Measurements from ENCODE around the gene RPTOR. TPM values are rescaled to one million over a fixed set of nuclear protein-coding genes. Genes with fewer than 3 reads are reported as not detected.

Gene RPTOR
- total RNA-seq, 1 experiment from 2014 or later, result 25.1 TPM

DNA sequence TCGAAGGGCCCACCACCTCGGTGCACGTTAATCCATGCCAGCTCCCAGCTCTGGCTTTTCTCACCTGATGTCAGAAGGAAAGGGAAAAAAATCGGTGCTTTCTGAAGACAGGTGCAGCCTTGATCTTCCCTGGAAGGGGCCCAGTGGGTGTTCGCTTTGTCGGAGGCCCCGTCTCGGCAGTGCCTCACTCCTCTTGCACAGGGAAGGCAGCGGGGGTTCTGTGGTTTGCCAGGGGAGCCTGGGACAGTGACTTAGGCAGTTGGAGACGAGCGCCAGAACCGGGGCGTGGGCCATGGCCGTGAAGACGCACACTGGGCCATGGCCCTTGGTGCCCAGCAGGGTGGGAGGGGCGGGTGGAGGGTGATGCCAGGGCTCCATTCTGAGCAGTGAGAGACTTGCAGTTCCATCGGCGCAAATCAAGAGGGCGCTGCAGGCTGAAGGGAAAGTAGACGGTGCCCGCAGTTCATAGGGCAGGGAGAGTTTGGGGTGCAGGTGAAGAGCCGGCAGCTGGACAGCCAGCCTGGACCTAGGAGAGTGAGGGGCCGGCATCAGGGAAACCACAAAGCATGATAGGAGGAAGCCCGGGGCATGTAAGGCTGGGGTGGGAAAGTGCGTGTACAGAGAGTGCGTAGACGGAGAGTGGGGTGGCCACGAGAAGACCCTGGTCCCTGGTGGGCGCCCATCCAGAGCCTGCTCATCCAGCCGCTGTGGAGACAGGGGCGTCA, 345.7 kb downstream of the RPTOR start:
- no peak overlapping the region for H3K27ac ChIP-seq (ENCODE audit: insufficient read length, low read depth, low read length)
- H3K27me3 ChIP-seq (ENCODE audit: insufficient read depth, low read length), result no peaks in the 10 kb centered on the region
- no peak overlapping the region for H2BK15ac ChIP-seq (ENCODE audit: low read depth, low read length)

More for the DNA sequence above, 345.7 kb downstream of the RPTOR start:
- H3K9me3 ChIP-seq (ENCODE audit: control insufficient read depth, low read depth, low read length), result no peaks in the 10 kb centered on the region
- DNase-seq, result no peak
- H3K4me1 Mint-ChIP-seq, result no peaks in the 10 kb centered on the region; a peak in 1 of 4 replicates
- H3K18ac ChIP-seq (ENCODE audit: insufficient read length, low read depth, low read length), result no peak overlapping the region
- no peak overlapping the region for H3K4ac ChIP-seq (ENCODE audit: low read depth, low read length)
- H3K79me2 ChIP-seq (ENCODE audit: insufficient read depth, low read length), result no peaks in the 10 kb centered on the region
- H3K9me3 Mint-ChIP-seq, result no peaks in the 10 kb centered on the region
- no peak overlapping the region for H2BK20ac ChIP-seq (ENCODE audit: low read depth, low read length, poor library complexity, severe bottlenecking)
- H2AK5ac ChIP-seq (ENCODE audit: insufficient read length, low read length), result no peak overlapping the region
- H3K79me1 ChIP-seq (ENCODE audit: insufficient read depth, low read depth, low read length, poor library complexity, severe bottlenecking), result no peaks in the 10 kb centered on the region
- H3K14ac ChIP-seq (ENCODE audit: insufficient read depth, low read length), result peak overlapping the region; percentile 16; the same call in 1 of the 2 replicates
- H3T11ph ChIP-seq (ENCODE audit: low read length), result no peak overlapping the region
- no peak overlapping the region for H2BK12ac ChIP-seq (ENCODE audit: insufficient read length, low read depth, low read length)
- H4K91ac ChIP-seq (ENCODE audit: insufficient read length, low read depth, low read length), result no peak overlapping the region
- H3K56ac ChIP-seq (ENCODE audit: insufficient read length, low read depth, low read length), result no peak overlapping the region
- H3K23me2 ChIP-seq (ENCODE audit: insufficient read length, low read depth, low read length, poor library complexity, severe bottlenecking), result no peaks in the 10 kb centered on the region
- H3K9ac ChIP-seq (ENCODE audit: extremely low read depth, insufficient read length, low read length), result no peak overlapping the region
- H4K20me1 ChIP-seq (ENCODE audit: control insufficient read depth, insufficient read depth, insufficient read length), result peaks cover 2% of the 10 kb centered on the region
- no peaks in the 10 kb centered on the region for H3K27me3 Mint-ChIP-seq (ENCODE audit: low read depth)
- H3K4me3 Mint-ChIP-seq, result no peak overlapping the region
- no peak overlapping the region for H2BK5ac ChIP-seq (ENCODE audit: insufficient read length, low read length)
- no peak overlapping the region for H4K8ac ChIP-seq (replicated peaks; ENCODE audit: insufficient read length, low read depth, low read length)
- no CpG with 5 or more reads among the region's 31 CpGs for WGBS (ENCODE audit: extremely low coverage, insufficient read length, low lambda C conversion rate)
- H3K36me3 Mint-ChIP-seq (ENCODE audit: insufficient read depth in 1 of 3, low read depth in 3 of 3), result peaks cover 10 to 39% (median 24%) of the 10 kb centered on the region in 3 experiments; a peak in 6 of 7 replicates
- TF ChIP-seq, protein P1, sequence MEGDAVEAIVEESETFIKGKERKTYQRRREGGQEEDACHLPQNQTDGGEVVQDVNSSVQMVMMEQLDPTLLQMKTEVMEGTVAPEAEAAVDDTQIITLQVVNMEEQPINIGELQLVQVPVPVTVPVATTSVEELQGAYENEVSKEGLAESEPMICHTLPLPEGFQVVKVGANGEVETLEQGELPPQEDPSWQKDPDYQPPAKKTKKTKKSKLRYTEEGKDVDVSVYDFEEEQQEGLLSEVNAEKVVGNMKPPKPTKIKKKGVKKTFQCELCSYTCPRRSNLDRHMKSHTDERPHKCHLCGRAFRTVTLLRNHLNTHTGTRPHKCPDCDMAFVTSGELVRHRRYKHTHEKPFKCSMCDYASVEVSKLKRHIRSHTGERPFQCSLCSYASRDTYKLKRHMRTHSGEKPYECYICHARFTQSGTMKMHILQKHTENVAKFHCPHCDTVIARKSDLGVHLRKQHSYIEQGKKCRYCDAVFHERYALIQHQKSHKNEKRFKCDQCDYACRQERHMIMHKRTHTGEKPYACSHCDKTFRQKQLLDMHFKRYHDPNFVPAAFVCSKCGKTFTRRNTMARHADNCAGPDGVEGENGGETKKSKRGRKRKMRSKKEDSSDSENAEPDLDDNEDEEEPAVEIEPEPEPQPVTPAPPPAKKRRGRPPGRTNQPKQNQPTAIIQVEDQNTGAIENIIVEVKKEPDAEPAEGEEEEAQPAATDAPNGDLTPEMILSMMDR (conservative IDR thresholded peaks at IDR 0.05), result peak; percentile 19; the same call in 1 of the 3 replicates
- H2BK120ac ChIP-seq (ENCODE audit: low read depth, low read length, poor library complexity, severe bottlenecking), result no peak overlapping the region
- no peaks in the 10 kb centered on the region for H3K4me1 ChIP-seq (ENCODE audit: insufficient read depth, low read length)
- no peak overlapping the region for H4K5ac ChIP-seq (ENCODE audit: insufficient read length, low read depth, low read length)
- H2AFZ ChIP-seq (ENCODE audit: low read length), result no peak overlapping the region
- H3K23ac ChIP-seq (ENCODE audit: insufficient read length, low read depth, low read length), result no peak overlapping the region
- no peak overlapping the region for H3K4me2 ChIP-seq (ENCODE audit: insufficient read depth, insufficient read length, low read length)
- peak overlapping the region in 1 of 3 experiments; percentile 68; a peak in 1 of 7 replicates for H3K27ac Mint-ChIP-seq

Measured in H9 (cell line).